ENCODE data around the gene RNF103.

- TF ChIP-seq CTCF (conservative IDR thresholded peaks at IDR 0.05; ENCODE audit: low read depth, low read length) (no peak), EZH2 (IDR thresholded peaks at IDR 0.05; ENCODE audit: borderline replicate concordance, low read depth, low read length, poor library complexity, severe bottlenecking) (no peak)
These were observed 22.7 kb upstream of the RNF103 start for GRCh38 chr2:86646329-86646728.

Measured in A673 (cell line).